Tibial nerve (tissue), 4 donors: ENCODE data around the gene ALK.

Experiments used
- EP300 ChIP-seq, 2 donors: sonication (generic); formaldehyde crosslinking; IDR thresholded peaks; one replicate each; pipeline ENCODE4 v1.6.1; 2017; ENCODE audit warnings: antibody characterized with exemption in 2 of 2, mild to moderate bottlenecking in 1 of 2
- POLR2A ChIP-seq, 2 donors: fragments of 450-650 bp; IDR thresholded peaks; one replicate each; pipeline ENCODE4 v1.6.1; 2017; ENCODE audit warnings: antibody characterized with exemption in 2 of 2, mild to moderate bottlenecking in 2 of 2, moderate library complexity in 2 of 2
- TF ChIP-seq, protein P1 (sequence below), 5 experiments: fragments of 200-600 bp in 3 of 5; fragments of 450-650 bp in 2 of 5; sonication (generic) in 3 of 5; IDR thresholded peaks; one replicate each; pipeline ENCODE4 v1.5.1; 2016 to 2019; ENCODE audit warnings: antibody characterized with exemption in 5 of 5, mild to moderate bottlenecking in 3 of 5, moderate library complexity in 2 of 5

- TF ChIP-seq POLR2A (IDR thresholded peaks at IDR 0.05): no peak
- TF ChIP-seq, protein P1, sequence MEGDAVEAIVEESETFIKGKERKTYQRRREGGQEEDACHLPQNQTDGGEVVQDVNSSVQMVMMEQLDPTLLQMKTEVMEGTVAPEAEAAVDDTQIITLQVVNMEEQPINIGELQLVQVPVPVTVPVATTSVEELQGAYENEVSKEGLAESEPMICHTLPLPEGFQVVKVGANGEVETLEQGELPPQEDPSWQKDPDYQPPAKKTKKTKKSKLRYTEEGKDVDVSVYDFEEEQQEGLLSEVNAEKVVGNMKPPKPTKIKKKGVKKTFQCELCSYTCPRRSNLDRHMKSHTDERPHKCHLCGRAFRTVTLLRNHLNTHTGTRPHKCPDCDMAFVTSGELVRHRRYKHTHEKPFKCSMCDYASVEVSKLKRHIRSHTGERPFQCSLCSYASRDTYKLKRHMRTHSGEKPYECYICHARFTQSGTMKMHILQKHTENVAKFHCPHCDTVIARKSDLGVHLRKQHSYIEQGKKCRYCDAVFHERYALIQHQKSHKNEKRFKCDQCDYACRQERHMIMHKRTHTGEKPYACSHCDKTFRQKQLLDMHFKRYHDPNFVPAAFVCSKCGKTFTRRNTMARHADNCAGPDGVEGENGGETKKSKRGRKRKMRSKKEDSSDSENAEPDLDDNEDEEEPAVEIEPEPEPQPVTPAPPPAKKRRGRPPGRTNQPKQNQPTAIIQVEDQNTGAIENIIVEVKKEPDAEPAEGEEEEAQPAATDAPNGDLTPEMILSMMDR (IDR thresholded peaks at IDR 0.05): no peak
- TF ChIP-seq EP300 (IDR thresholded peaks at IDR 0.05): no peak
These were observed 377.4 kb downstream of the ALK start for GRCh38 chr2:29544031-29544430.
